ENCODE measurements around the gene ENC1. TPM values are rescaled to one million over a fixed set of nuclear protein-coding genes. Genes with fewer than 3 reads are reported as not detected.
A peak's percentile ranks its signal among the peaks of the same experiment; 100 is the strongest.

ENC1 gene
- total RNA-seq, 4 donors from 2014 or later: 3.4 to 7.8 (median 4.5) TPM

DNA sequence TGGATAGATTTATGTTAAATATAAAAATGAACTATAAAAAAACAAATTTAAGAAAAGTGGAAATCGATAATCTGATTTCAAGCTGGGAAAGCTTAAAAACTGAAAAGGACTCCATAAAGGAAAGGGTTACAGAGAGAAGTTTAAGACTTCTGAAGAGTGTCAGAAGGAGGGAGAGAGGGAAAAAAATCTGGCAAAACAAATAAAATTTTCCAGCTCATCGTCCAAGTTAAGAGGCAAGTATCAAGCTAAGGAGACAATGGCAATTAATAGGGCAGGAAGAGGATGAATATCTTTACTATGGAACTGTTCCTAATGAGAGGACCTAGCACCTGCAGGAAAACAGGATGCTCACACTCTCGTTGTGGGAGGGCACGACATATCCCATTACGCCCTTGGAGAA, 24.0 kb upstream of the ENC1 start:
- no peak overlapping the region for H3K4me3 ChIP-seq (replicated peaks in 1 of 3)
- TF ChIP-seq, protein P1, sequence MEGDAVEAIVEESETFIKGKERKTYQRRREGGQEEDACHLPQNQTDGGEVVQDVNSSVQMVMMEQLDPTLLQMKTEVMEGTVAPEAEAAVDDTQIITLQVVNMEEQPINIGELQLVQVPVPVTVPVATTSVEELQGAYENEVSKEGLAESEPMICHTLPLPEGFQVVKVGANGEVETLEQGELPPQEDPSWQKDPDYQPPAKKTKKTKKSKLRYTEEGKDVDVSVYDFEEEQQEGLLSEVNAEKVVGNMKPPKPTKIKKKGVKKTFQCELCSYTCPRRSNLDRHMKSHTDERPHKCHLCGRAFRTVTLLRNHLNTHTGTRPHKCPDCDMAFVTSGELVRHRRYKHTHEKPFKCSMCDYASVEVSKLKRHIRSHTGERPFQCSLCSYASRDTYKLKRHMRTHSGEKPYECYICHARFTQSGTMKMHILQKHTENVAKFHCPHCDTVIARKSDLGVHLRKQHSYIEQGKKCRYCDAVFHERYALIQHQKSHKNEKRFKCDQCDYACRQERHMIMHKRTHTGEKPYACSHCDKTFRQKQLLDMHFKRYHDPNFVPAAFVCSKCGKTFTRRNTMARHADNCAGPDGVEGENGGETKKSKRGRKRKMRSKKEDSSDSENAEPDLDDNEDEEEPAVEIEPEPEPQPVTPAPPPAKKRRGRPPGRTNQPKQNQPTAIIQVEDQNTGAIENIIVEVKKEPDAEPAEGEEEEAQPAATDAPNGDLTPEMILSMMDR (IDR thresholded peaks at IDR 0.05): no peak
- no peak for TF ChIP-seq POLR2A (IDR thresholded peaks at IDR 0.05)
- intact Hi-C loops (cut with DNase I): no loop called here
- 52 to 53% methylated on average over 5 of the region's 5 CpGs for WGBS, 2 donors
- no peak overlapping the region for H3K27ac ChIP-seq
- no peaks in the 10 kb centered on the region for H3K27me3 ChIP-seq
- DNase-seq: no peak
- H3K4me1 ChIP-seq: no peaks in the 10 kb centered on the region
- H3K36me3 ChIP-seq: no peaks in the 10 kb centered on the region
- no peaks in the 10 kb centered on the region for H3K9me3 ChIP-seq

DNA sequence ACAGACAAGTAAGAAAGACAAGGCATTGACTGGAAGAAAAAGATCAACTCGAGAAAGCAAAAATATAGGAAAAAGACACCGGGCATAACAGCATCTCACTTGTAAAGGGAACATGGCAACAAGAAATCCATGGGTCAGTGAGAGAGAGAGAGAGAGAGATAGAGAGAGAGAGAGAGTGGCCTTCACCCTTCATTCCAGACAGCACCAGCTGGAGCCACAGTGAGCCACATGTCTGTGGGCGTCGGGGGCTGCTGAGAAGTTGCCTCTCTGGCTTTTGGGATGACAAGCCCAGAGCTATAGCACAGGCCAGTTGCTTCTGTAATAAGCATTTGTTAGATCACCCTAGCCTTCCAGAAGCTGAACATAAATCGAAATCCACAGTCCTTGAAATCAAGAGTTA, 20.3 kb upstream of the ENC1 start:
- H3K36me3 ChIP-seq: no peaks in the 10 kb centered on the region
- TF ChIP-seq POLR2A (IDR thresholded peaks at IDR 0.05): no peak
- TF ChIP-seq, protein P1 (IDR thresholded peaks at IDR 0.05): no peak
- intact Hi-C loops (cut with DNase I): no loop called here
- WGBS, 2 donors: 91 to 93% methylated on average over 5 of the region's 5 CpGs
- no peaks in the 10 kb centered on the region for H3K4me1 ChIP-seq
- no peak overlapping the region for H3K27ac ChIP-seq
- DNase-seq: no peak
- H3K4me3 ChIP-seq (replicated peaks in 1 of 3): no peak overlapping the region
- no peaks in the 10 kb centered on the region for H3K9me3 ChIP-seq
- H3K27me3 ChIP-seq: no peaks in the 10 kb centered on the region

DNA sequence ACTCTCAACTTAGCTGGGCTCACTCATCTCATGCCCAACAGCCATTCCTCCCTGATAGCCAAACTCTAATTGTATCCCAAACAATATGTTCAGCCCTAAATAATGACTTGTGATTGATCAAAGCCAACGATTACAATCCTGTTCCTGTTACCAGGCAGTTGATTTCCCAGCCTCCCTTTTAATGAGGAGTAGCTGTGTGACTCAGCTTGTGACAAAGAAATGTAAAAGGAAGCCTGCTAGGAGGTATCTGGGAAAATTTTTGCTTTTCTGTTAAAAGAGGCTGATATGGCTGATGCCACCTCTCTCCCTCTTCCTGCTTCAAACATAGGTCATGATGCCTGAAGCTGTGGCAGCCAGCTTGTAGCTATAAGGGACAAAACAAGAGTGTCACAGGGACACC, 19.6 kb upstream of the ENC1 start:
- Histone ChIP-seq H3K36me3 (no peaks in the 10 kb centered on the region), H3K4me3 (replicated peaks in 1 of 3) (no peak overlapping the region), H3K4me1 (no peaks in the 10 kb centered on the region), H3K27ac (no peak overlapping the region), H3K27me3 (no peaks in the 10 kb centered on the region), H3K9me3 (no peaks in the 10 kb centered on the region)
- TF ChIP-seq, protein P1 (IDR thresholded peaks at IDR 0.05): no peak
- TF ChIP-seq POLR2A (IDR thresholded peaks at IDR 0.05): no peak
- whole genome bisulfite sequencing, 2 donors: 69 to 92% methylated on average over 1 of the region's 1 CpG
- no peak for DNase-seq
- intact Hi-C loops (cut with DNase I): no loop called here

GRCh38 chr5:74659172-74659571, 18.6 kb upstream of the ENC1 start:
- DNase-seq: peak; percentile 63 to 66
- no peaks in the 10 kb centered on the region for H3K36me3 ChIP-seq
- no peak overlapping the region for H3K4me3 ChIP-seq (replicated peaks in 1 of 3)
- intact Hi-C loops (cut with DNase I): no loop called here
- no peak overlapping the region for H3K27ac ChIP-seq
- TF ChIP-seq POLR2A (IDR thresholded peaks at IDR 0.05): no peak
- TF ChIP-seq, protein P1 (IDR thresholded peaks at IDR 0.05): no peak
- no peaks in the 10 kb centered on the region for H3K4me1 ChIP-seq
- H3K27me3 ChIP-seq: no peaks in the 10 kb centered on the region
- H3K9me3 ChIP-seq: no peaks in the 10 kb centered on the region
- WGBS, 2 donors: 54 to 72% methylated on average over 3 of the region's 3 CpGs

DNA sequence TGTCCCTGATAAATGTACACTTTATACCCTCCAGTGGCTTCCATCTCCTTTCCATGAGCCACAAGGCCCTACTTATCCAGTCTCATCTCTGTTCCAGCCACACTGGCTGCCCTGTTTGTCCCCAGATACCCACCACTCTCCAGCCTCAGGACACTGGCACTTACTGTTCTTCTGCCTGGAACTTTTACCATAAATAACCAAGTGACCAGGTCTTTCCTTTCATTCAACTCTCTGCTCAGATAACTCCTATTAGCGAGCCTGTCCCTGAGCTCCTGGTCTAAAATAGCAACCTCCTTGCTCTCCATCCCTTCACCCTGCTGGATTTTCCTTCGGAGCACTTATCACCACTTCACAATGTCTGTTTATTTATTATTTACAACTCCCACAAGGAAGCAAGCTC, 16.6 kb upstream of the ENC1 start:
- H3K36me3 ChIP-seq: no peaks in the 10 kb centered on the region
- intact Hi-C loops (cut with DNase I): no loop called here
- no peak overlapping the region for H3K4me3 ChIP-seq (replicated peaks in 1 of 3)
- DNase-seq: no peak
- WGBS, 2 donors: 70 to 78% methylated on average over 2 of the region's 2 CpGs
- no peak overlapping the region for H3K27ac ChIP-seq
- TF ChIP-seq, protein P1 (IDR thresholded peaks at IDR 0.05): no peak
- TF ChIP-seq POLR2A (IDR thresholded peaks at IDR 0.05): no peak
- H3K9me3 ChIP-seq: no peaks in the 10 kb centered on the region
- H3K4me1 ChIP-seq: peaks cover 0 to 6% of the 10 kb centered on the region in 2 donors
- H3K27me3 ChIP-seq: no peaks in the 10 kb centered on the region

Data from thyroid gland (tissue), 4 donors.